Measurements from ENCODE around the gene AAK1. TPM values are rescaled to one million over a fixed set of nuclear protein-coding genes. Genes with fewer than 3 reads are reported as not detected.

The AAK1 gene
- total RNA-seq, 1 experiment from 2014 or later, result 30.6 TPM

DNA sequence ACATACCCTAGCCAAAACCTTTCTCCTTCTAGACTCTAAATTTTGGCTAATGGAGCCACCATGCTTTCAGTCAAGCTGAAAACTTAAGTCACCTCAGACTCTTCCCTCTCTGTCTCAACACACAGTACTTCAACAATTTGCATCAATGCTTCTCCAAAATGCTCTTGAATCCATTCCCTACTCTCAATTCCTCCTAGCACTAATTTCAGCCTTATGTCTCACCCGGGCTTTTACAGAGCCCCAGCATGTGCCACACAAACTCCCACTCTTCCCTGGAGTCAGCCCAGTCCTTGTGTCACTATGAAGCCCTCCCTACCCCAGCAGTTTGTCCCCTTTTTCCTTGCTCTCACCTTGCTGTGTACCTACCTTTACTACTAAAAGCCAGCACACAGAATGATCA, 38.7 kb downstream of the AAK1 start:
- no peak overlapping the region for H3K9ac ChIP-seq (ENCODE audit: extremely low read depth, insufficient read length, low read length)
- H2AK5ac ChIP-seq (ENCODE audit: insufficient read length, low read length), result no peak overlapping the region
- Mint-ChIP-seq H3K4me3 (no peak overlapping the region), H3K36me3 (ENCODE audit: insufficient read depth in 1 of 3, low read depth in 3 of 3) (peaks cover 6 to 8% (median 6%) of the 10 kb centered on the region in 3 experiments; a peak in 4 of 7 replicates), H3K4me1 (peaks cover 5 to 6% of the 10 kb centered on the region in 2 experiments), H3K27me3 (ENCODE audit: low read depth) (no peaks in the 10 kb centered on the region), H3K9me3 (peaks cover 2 to 9% of the 10 kb centered on the region in 2 experiments; a peak in 4 of 5 replicates), H3K27ac (no peak overlapping the region; a peak in 1 of 7 replicates)
- no peak overlapping the region for H2BK15ac ChIP-seq (ENCODE audit: low read depth, low read length)
- H2BK120ac ChIP-seq (ENCODE audit: low read depth, low read length, poor library complexity, severe bottlenecking), result no peak overlapping the region
- H4K5ac ChIP-seq (ENCODE audit: insufficient read length, low read depth, low read length), result no peak overlapping the region
- H2AFZ ChIP-seq (ENCODE audit: low read length), result no peak overlapping the region
- H3K14ac ChIP-seq (ENCODE audit: insufficient read depth, low read length), result no peak overlapping the region
- H3K4ac ChIP-seq (ENCODE audit: low read depth, low read length), result no peak overlapping the region
- no peaks in the 10 kb centered on the region; the same call in 1 of the 2 replicates for H3K79me2 ChIP-seq (ENCODE audit: insufficient read depth, low read length)
- H3T11ph ChIP-seq (ENCODE audit: low read length), result no peak overlapping the region
- H2BK12ac ChIP-seq (ENCODE audit: insufficient read length, low read depth, low read length), result no peak overlapping the region
- no peaks in the 10 kb centered on the region for H3K27me3 ChIP-seq (ENCODE audit: insufficient read depth, low read length)
- H3K4me2 ChIP-seq (ENCODE audit: insufficient read depth, insufficient read length, low read length), result no peak overlapping the region
- no peaks in the 10 kb centered on the region for H3K79me1 ChIP-seq (ENCODE audit: insufficient read depth, low read depth, low read length, poor library complexity, severe bottlenecking)
- no peak overlapping the region for H4K91ac ChIP-seq (ENCODE audit: insufficient read length, low read depth, low read length)
- H3K23me2 ChIP-seq (ENCODE audit: insufficient read length, low read depth, low read length, poor library complexity, severe bottlenecking), result no peaks in the 10 kb centered on the region
- H3K18ac ChIP-seq (ENCODE audit: insufficient read length, low read depth, low read length), result no peak overlapping the region
- no peak for DNase-seq
- TF ChIP-seq, protein P1, sequence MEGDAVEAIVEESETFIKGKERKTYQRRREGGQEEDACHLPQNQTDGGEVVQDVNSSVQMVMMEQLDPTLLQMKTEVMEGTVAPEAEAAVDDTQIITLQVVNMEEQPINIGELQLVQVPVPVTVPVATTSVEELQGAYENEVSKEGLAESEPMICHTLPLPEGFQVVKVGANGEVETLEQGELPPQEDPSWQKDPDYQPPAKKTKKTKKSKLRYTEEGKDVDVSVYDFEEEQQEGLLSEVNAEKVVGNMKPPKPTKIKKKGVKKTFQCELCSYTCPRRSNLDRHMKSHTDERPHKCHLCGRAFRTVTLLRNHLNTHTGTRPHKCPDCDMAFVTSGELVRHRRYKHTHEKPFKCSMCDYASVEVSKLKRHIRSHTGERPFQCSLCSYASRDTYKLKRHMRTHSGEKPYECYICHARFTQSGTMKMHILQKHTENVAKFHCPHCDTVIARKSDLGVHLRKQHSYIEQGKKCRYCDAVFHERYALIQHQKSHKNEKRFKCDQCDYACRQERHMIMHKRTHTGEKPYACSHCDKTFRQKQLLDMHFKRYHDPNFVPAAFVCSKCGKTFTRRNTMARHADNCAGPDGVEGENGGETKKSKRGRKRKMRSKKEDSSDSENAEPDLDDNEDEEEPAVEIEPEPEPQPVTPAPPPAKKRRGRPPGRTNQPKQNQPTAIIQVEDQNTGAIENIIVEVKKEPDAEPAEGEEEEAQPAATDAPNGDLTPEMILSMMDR (conservative IDR thresholded peaks at IDR 0.05), result no peak
- no CpG with 5 or more reads among the region's 1 CpG for WGBS (ENCODE audit: extremely low coverage, insufficient read length, low lambda C conversion rate)
- no peaks in the 10 kb centered on the region for H3K9me3 ChIP-seq (ENCODE audit: control insufficient read depth, low read depth, low read length)
- H3K56ac ChIP-seq (ENCODE audit: insufficient read length, low read depth, low read length), result no peak overlapping the region
- H3K27ac ChIP-seq (ENCODE audit: insufficient read length, low read depth, low read length), result no peak overlapping the region
- H2BK20ac ChIP-seq (ENCODE audit: low read depth, low read length, poor library complexity, severe bottlenecking), result no peak overlapping the region
- H4K8ac ChIP-seq (replicated peaks; ENCODE audit: insufficient read length, low read depth, low read length), result no peak overlapping the region
- no peak overlapping the region for H3K23ac ChIP-seq (ENCODE audit: insufficient read length, low read depth, low read length)
- no peaks in the 10 kb centered on the region for H4K20me1 ChIP-seq (ENCODE audit: control insufficient read depth, insufficient read depth, insufficient read length)
- H2BK5ac ChIP-seq (ENCODE audit: insufficient read length, low read length), result no peak overlapping the region
- H3K4me1 ChIP-seq (ENCODE audit: insufficient read depth, low read length), result no peaks in the 10 kb centered on the region; the same call in 1 of the 2 replicates
